Omental fat pad (tissue), 4 donors: Measurements from ENCODE around the gene CYP4F11. TPM values are rescaled to one million over a fixed set of nuclear protein-coding genes. Genes with fewer than 3 reads are reported as not detected.
"Not testable (repeated sequence)": the region's sequence is repeated elsewhere in the genome, so short reads cannot be mapped to it uniquely, and the experiment has no call there.

Source experiments
- ATAC-seq: fragments of 150-250 bp; one replicate; pipeline ENCODE4 v1.9.1; 2016; ENCODE audit warnings: mild to moderate bottlenecking, moderate library complexity; ENCODE audit not compliant: low FRiP score
- DNase-seq: peaks from one replicate; pipeline ENCODE4 v3.0.0-alpha.2; 2019; ENCODE audit warnings: low spot score
- CTCF ChIP-seq, 3 donors: fragments of 450-650 bp; IDR thresholded peaks; one replicate each; pipeline ENCODE4 v1.5.1; 2016 to 2017; ENCODE audit warnings: antibody characterized with exemption in 3 of 3, mild to moderate bottlenecking in 3 of 3, moderate library complexity in 2 of 3
- total RNA-seq, 4 donors: library from RNA; depleted of rRNA; stranded (reverse); fragments of >200 nt; gene quantifications; one replicate each; pipeline ENCODE4 v1.1.0, GENCODE V29; 2016

The CYP4F11 gene
- total RNA-seq, 4 donors from 2014 or later: 0.09 to 1.4 (median 0.60) TPM; not detected in 1

- no peak for ATAC-seq
- TF ChIP-seq CTCF (IDR thresholded peaks at IDR 0.05): no peak
- no peak for DNase-seq
These were observed 38.4 kb downstream of the CYP4F11 start for GRCh38 chr19:15895876-15896430.

GRCh38 chr19:15894359-15894758 lies 40.0 kb downstream of the CYP4F11 start:
- ATAC-seq: no peak

GRCh38 chr19:15893477-15893876 lies 40.9 kb downstream of the CYP4F11 start:
- no peak for TF ChIP-seq CTCF (IDR thresholded peaks at IDR 0.05)
- ATAC-seq (no peak), DNase-seq (no peak)

More at GRCh38 chr19:15894359-15894758, 40.0 kb downstream of the CYP4F11 start:
- DNase-seq: no peak
- TF ChIP-seq CTCF (IDR thresholded peaks at IDR 0.05): no peak

- ATAC-seq: no peak
- no peak for TF ChIP-seq CTCF (IDR thresholded peaks at IDR 0.05)
- no peak for DNase-seq
These were observed 42.3 kb downstream of the CYP4F11 start for GRCh38 chr19:15892012-15892411.

- ATAC-seq: no peak
- TF ChIP-seq CTCF (IDR thresholded peaks at IDR 0.05): no peak
- DNase-seq: no peak
These were observed 42.9 kb downstream of the CYP4F11 start for GRCh38 chr19:15891434-15891833.

GRCh38 chr19:15889339-15889738 lies 45.0 kb downstream of the CYP4F11 start:
- not testable (repeated sequence) for ATAC-seq, DNase-seq

GRCh38 chr19:15885919-15886318 lies 48.4 kb downstream of the CYP4F11 start:
- ATAC-seq (no peak), DNase-seq (no peak)
- no peak for TF ChIP-seq CTCF (IDR thresholded peaks at IDR 0.05)
